H9 (cell line): ENCODE results near the gene UBE2E3. TPM values are rescaled to one million over a fixed set of nuclear protein-coding genes. Genes with fewer than 3 reads are reported as not detected.

Experiments
- DNase-seq: peaks from one replicate; pipeline ENCODE4 v3.0.0-alpha.2; 2017
- H2AFZ ChIP-seq: one replicate; pipeline ENCODE4 v1.6.1; 2013; ENCODE audit warnings: mild to moderate bottlenecking, low read length, control low read depth, moderate library complexity
- H2AK5ac ChIP-seq: 2 replicates; pipeline ENCODE4 v1.6.1; 2013; ENCODE audit warnings: low read length, control low read depth, mixed read lengths; ENCODE audit not compliant: insufficient read length
- H2BK120ac ChIP-seq: one replicate; pipeline ENCODE4 v1.6.1; 2013; ENCODE audit warnings: low read depth, mild to moderate bottlenecking, low read length, control low read depth, inconsistent platforms; ENCODE audit not compliant: poor library complexity, severe bottlenecking
- H2BK12ac ChIP-seq: 2 replicates; pipeline ENCODE4 v1.6.1; 2013; ENCODE audit warnings: low read length, control low read depth, mixed read lengths, low read depth; ENCODE audit not compliant: insufficient read length
- H2BK15ac ChIP-seq: 2 replicates; pipeline ENCODE4 v1.6.1; 2013; ENCODE audit warnings: low read depth, low read length, control low read depth
- H2BK20ac ChIP-seq: one replicate; pipeline ENCODE4 v1.6.1; 2013; ENCODE audit warnings: low read depth, mild to moderate bottlenecking, low read length, control low read depth, inconsistent platforms; ENCODE audit not compliant: poor library complexity, severe bottlenecking
- H2BK5ac ChIP-seq: 2 replicates; pipeline ENCODE4 v1.6.1; 2013; ENCODE audit warnings: low read length, control low read depth, mixed read lengths; ENCODE audit not compliant: insufficient read length
- H3K14ac ChIP-seq: 2 replicates; pipeline ENCODE4 v1.6.1; 2013; ENCODE audit warnings: low read length, control low read depth; ENCODE audit not compliant: insufficient read depth
- H3K18ac ChIP-seq: 2 replicates; pipeline ENCODE4 v1.6.1; 2013; ENCODE audit warnings: low read depth, mild to moderate bottlenecking, mixed read lengths, low read length, control low read depth; ENCODE audit not compliant: insufficient read length
- H3K23ac ChIP-seq: 2 replicates; pipeline ENCODE4 v1.6.1; 2013; ENCODE audit warnings: low read length, control low read depth, mixed read lengths, low read depth; ENCODE audit not compliant: insufficient read length
- H3K23me2 ChIP-seq: 2 replicates; pipeline ENCODE4 v1.6.1; 2013; ENCODE audit warnings: low read depth, mild to moderate bottlenecking, mixed read lengths, low read length, control low read depth; ENCODE audit not compliant: insufficient read length, poor library complexity, severe bottlenecking
- H3K27ac ChIP-seq: 2 replicates; pipeline ENCODE4 v1.5.1; 2013; ENCODE audit warnings: low read length, control low read depth, mixed read lengths, low read depth; ENCODE audit not compliant: insufficient read length
- H3K27me3 ChIP-seq: 2 replicates; pipeline ENCODE4 v1.6.1; 2013; ENCODE audit warnings: low read length, control low read depth, inconsistent platforms; ENCODE audit not compliant: insufficient read depth
- H3K4ac ChIP-seq: 2 replicates; pipeline ENCODE4 v1.6.1; 2013; ENCODE audit warnings: low read depth, mild to moderate bottlenecking, control low read depth, inconsistent platforms, low read length, moderate library complexity
- H3K4me1 ChIP-seq: 2 replicates; pipeline ENCODE4 v1.6.1; 2013; ENCODE audit warnings: low read length, control low read depth, inconsistent platforms; ENCODE audit not compliant: insufficient read depth
- H3K4me2 ChIP-seq: 2 replicates; pipeline ENCODE4 v1.6.1; 2013; ENCODE audit warnings: low read length, control low read depth, mixed read lengths; ENCODE audit not compliant: insufficient read length, insufficient read depth
- H3K56ac ChIP-seq: 2 replicates; pipeline ENCODE4 v1.6.1; 2013; ENCODE audit warnings: low read depth, mild to moderate bottlenecking, mixed read lengths, low read length, control low read depth; ENCODE audit not compliant: insufficient read length
- H3K79me1 ChIP-seq: 2 replicates; pipeline ENCODE4 v1.6.1; 2013; ENCODE audit warnings: low read depth, mild to moderate bottlenecking, moderate library complexity, low read length, control low read depth, inconsistent platforms; ENCODE audit not compliant: insufficient read depth, poor library complexity, severe bottlenecking
- H3K79me2 ChIP-seq: 2 replicates; pipeline ENCODE4 v1.6.1; 2013; ENCODE audit warnings: low read length, control low read depth, inconsistent platforms; ENCODE audit not compliant: insufficient read depth
- H3K9ac ChIP-seq: 2 replicates; pipeline ENCODE4 v1.6.1; 2013; ENCODE audit warnings: low read length, control low read depth, mixed read lengths; ENCODE audit not compliant: insufficient read length; ENCODE audit errors: extremely low read depth
- H3K9me3 ChIP-seq: one replicate; pipeline ENCODE4 v1.6.1; 2013; ENCODE audit warnings: low read depth, low read length, inconsistent platforms; ENCODE audit not compliant: control insufficient read depth
- H3T11ph ChIP-seq: one replicate; pipeline ENCODE4 v1.6.1; 2013; ENCODE audit warnings: mild to moderate bottlenecking, low read length, control low read depth, inconsistent platforms
- H4K20me1 ChIP-seq: one replicate; pipeline ENCODE4 v1.6.1; 2013; ENCODE audit not compliant: control insufficient read depth, insufficient read length, insufficient read depth
- H4K5ac ChIP-seq: 2 replicates; pipeline ENCODE4 v1.6.1; 2013; ENCODE audit warnings: low read depth, mild to moderate bottlenecking, mixed read lengths, low read length, control low read depth; ENCODE audit not compliant: insufficient read length
- H4K8ac ChIP-seq: replicated peaks from 2 replicates; pipeline ENCODE4 v1.6.1; 2013; ENCODE audit warnings: low read length, control low read depth, mixed read lengths, low read depth; ENCODE audit not compliant: insufficient read length
- H4K91ac ChIP-seq: 2 replicates; pipeline ENCODE4 v1.6.1; 2013; ENCODE audit warnings: low read depth, mild to moderate bottlenecking, moderate library complexity, mixed read lengths, low read length, control low read depth; ENCODE audit not compliant: insufficient read length
- H3K27ac Mint-ChIP-seq, 3 experiments: 2 replicates in 2 of 3; 3 replicates in 1 of 3; pipeline ENCODE4 v1.8.0; 2020 to 2021; ENCODE audit warnings: mixed read lengths in 3 of 3, mild to moderate bottlenecking in 1 of 3, moderate library complexity in 1 of 3
- H3K27me3 Mint-ChIP-seq: 2 replicates; pipeline ENCODE4 v1.8.0; 2021; ENCODE audit warnings: low read depth, mild to moderate bottlenecking, moderate library complexity, mixed read lengths
- H3K36me3 Mint-ChIP-seq, 3 experiments: 2 replicates in 2 of 3; 3 replicates in 1 of 3; pipeline ENCODE4 v1.8.0; 2020 to 2021; ENCODE audit warnings: low read depth in 3 of 3, mixed read lengths in 3 of 3; ENCODE audit not compliant: insufficient read depth in 1 of 3
- H3K4me1 Mint-ChIP-seq, 2 experiments: 2 replicates each; pipeline ENCODE4 v1.8.0; 2020; ENCODE audit warnings: mixed read lengths in 2 of 2
- H3K4me3 Mint-ChIP-seq, 2 experiments: 2 replicates in 1 of 2; 3 replicates in 1 of 2; pipeline ENCODE4 v1.8.0; 2020 to 2021; ENCODE audit warnings: mild to moderate bottlenecking in 2 of 2, mixed read lengths in 2 of 2, moderate library complexity in 1 of 2
- H3K9me3 Mint-ChIP-seq, 2 experiments: 2 replicates in 1 of 2; 3 replicates in 1 of 2; pipeline ENCODE4 v1.8.0; 2020; ENCODE audit warnings: mild to moderate bottlenecking in 2 of 2, mixed read lengths in 2 of 2, moderate library complexity in 1 of 2
- WGBS: extraction: QIAGEN DNeasy Blood & Tissue Kit; methylation state at CpG from one replicate; pipeline ENCODE4 v1.1.7; 2013; ENCODE audit warnings: missing lambda C conversion rate, low lambda C conversion rate, mixed read lengths; ENCODE audit not compliant: insufficient read length; ENCODE audit errors: extremely low coverage; 5-methylcytosine and 5-hydroxymethylcytosine counted together
- total RNA-seq: library from RNA; stranded (reverse); gene quantifications from 2 replicates; pipeline ENCODE4 v1.2.1, GENCODE V29; 2021
- TF ChIP-seq, protein P1 (sequence below): fragments of 200-600 bp; sonication (generic); conservative IDR thresholded peaks from 3 replicates; pipeline ENCODE4 v1.8.0; 2021; ENCODE audit warnings: antibody characterized with exemption, mild to moderate bottlenecking

The UBE2E3 gene
- total RNA-seq, 1 experiment from 2014 or later, result 89.1 TPM

DNA sequence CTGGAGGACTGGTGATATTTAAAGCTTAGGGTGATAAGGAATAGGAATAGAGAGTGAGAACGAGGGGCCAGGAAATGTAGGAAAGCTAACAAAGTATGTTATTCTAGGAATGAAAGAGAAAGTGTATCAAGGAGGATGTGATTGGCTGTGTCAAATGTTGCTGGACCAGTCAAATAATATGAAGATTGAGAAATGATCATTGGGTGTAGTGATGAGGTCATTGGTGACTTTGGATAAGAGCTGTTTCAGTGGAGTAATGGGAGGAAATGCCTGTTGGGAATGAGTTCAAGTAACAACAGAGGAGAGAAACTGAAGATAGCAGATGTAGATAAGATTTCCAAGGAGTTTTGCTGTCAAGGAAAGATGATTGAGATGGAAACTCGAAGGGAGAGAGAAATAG is 74.4 kb downstream of the UBE2E3 start:
- no peak overlapping the region for H3K9ac ChIP-seq
- no peak overlapping the region for H4K91ac ChIP-seq
- no peak overlapping the region for H2BK5ac ChIP-seq
- H3K27me3 Mint-ChIP-seq, result no peaks in the 10 kb centered on the region
- no peak overlapping the region for H3K23ac ChIP-seq
- no peak overlapping the region for H4K8ac ChIP-seq
- no peak overlapping the region for H2BK12ac ChIP-seq
- H3K4me1 Mint-ChIP-seq, result peaks cover 29 to 33% of the 10 kb centered on the region in 2 experiments
- H3K56ac ChIP-seq, result no peak overlapping the region
- TF ChIP-seq, protein P1, sequence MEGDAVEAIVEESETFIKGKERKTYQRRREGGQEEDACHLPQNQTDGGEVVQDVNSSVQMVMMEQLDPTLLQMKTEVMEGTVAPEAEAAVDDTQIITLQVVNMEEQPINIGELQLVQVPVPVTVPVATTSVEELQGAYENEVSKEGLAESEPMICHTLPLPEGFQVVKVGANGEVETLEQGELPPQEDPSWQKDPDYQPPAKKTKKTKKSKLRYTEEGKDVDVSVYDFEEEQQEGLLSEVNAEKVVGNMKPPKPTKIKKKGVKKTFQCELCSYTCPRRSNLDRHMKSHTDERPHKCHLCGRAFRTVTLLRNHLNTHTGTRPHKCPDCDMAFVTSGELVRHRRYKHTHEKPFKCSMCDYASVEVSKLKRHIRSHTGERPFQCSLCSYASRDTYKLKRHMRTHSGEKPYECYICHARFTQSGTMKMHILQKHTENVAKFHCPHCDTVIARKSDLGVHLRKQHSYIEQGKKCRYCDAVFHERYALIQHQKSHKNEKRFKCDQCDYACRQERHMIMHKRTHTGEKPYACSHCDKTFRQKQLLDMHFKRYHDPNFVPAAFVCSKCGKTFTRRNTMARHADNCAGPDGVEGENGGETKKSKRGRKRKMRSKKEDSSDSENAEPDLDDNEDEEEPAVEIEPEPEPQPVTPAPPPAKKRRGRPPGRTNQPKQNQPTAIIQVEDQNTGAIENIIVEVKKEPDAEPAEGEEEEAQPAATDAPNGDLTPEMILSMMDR, result no peak
- H2BK15ac ChIP-seq, result no peak overlapping the region
- H4K20me1 ChIP-seq, result no peaks in the 10 kb centered on the region
- no peak overlapping the region for H4K5ac ChIP-seq
- no peak overlapping the region for H3K4me3 Mint-ChIP-seq
- H2AK5ac ChIP-seq, result no peak overlapping the region
- no peak overlapping the region for H3K27ac ChIP-seq
- H3K79me1 ChIP-seq, result no peaks in the 10 kb centered on the region
- 100% methylated on average over 2 of the region's 2 CpGs for WGBS
- no peak overlapping the region for H3K18ac ChIP-seq
- H3K36me3 Mint-ChIP-seq, result peaks cover 0 to 8% (median 3%) of the 10 kb centered on the region in 3 experiments; a peak in 4 of 7 replicates
- no peak for DNase-seq
- no peak overlapping the region for H2AFZ ChIP-seq
- H3K4ac ChIP-seq, result no peak overlapping the region
- no peak overlapping the region for H3K4me2 ChIP-seq
- no peaks in the 10 kb centered on the region; the same call in 1 of the 2 replicates for H3K79me2 ChIP-seq
- no peak overlapping the region for H2BK120ac ChIP-seq
- no peaks in the 10 kb centered on the region for H3K23me2 ChIP-seq
- H3K9me3 Mint-ChIP-seq, result no peaks in the 10 kb centered on the region
- no peaks in the 10 kb centered on the region for H3K27me3 ChIP-seq
- no peak overlapping the region for H3T11ph ChIP-seq
- H3K4me1 ChIP-seq, result no peaks in the 10 kb centered on the region
- no peak overlapping the region for H3K14ac ChIP-seq
- H3K9me3 ChIP-seq, result no peaks in the 10 kb centered on the region
- H3K27ac Mint-ChIP-seq, result peak overlapping the region in 1 of 3 experiments; percentile 0; a peak in 1 of 7 replicates
- no peak overlapping the region for H2BK20ac ChIP-seq
